Prostate gland (tissue), 2 donors: ENCODE data around the gene ODF4. TPM values are rescaled to one million over a fixed set of nuclear protein-coding genes. Genes with fewer than 3 reads are reported as not detected.

Experiments used
- DNase-seq: peaks from one replicate; pipeline ENCODE4 v3.0.0-alpha.2; 2019; ENCODE audit warnings: low spot score
- H3K27ac ChIP-seq, 2 donors: fragments of 200-600 bp; sonication (generic); 2 replicates each; pipeline ENCODE4 v1.5.1; 2017 to 2019
- H3K27me3 ChIP-seq: fragments of 200-600 bp; sonication (generic); replicated peaks from 2 replicates; pipeline ENCODE4 v1.5.1; 2019; ENCODE audit not compliant: insufficient read depth
- H3K36me3 ChIP-seq, 2 donors: fragments of 200-600 bp; sonication (generic); 1 replicate in 1 of 2; 2 replicates in 1 of 2; pipeline versions ENCODE4 v1.5.1 to v1.8.1; 2017 to 2019
- H3K4me1 ChIP-seq: fragments of 200-600 bp; sonication (generic); replicated peaks from 2 replicates; pipeline ENCODE4 v1.5.1; 2019
- H3K4me3 ChIP-seq, 2 donors: fragments of 200-600 bp; sonication (generic); 2 replicates each; pipeline ENCODE4 v1.5.1; 2017 to 2019
- H3K9me3 ChIP-seq: fragments of 200-600 bp; sonication (generic); 2 replicates; pipeline ENCODE4 v1.5.1; 2017
- CTCF ChIP-seq, 4 experiments: fragments of 200-600 bp in 2 of 4; fragments of 450-650 bp in 2 of 4; sonication (generic) in 2 of 4; IDR thresholded peaks; 1 replicate in 3 of 4; 2 replicates in 1 of 4; pipeline ENCODE4 v1.5.1; 2016 to 2019; ENCODE audit warnings: antibody characterized with exemption in 4 of 4, mild to moderate bottlenecking in 2 of 4, moderate library complexity in 2 of 4
- POLR2A ChIP-seq: fragments of 450-650 bp; IDR thresholded peaks from one replicate; pipeline ENCODE4 v1.6.1; 2016; ENCODE audit warnings: antibody characterized with exemption, mild to moderate bottlenecking
- POLR2AphosphoS5 ChIP-seq: sonication (generic); formaldehyde crosslinking; IDR thresholded peaks from one replicate; pipeline ENCODE4 v1.6.1; 2017; ENCODE audit warnings: antibody characterized with exemption
- WGBS: methylation state at CpG from one replicate; pipeline ENCODE4 v1.1.5; 2018; 5-methylcytosine and 5-hydroxymethylcytosine counted together
- intact Hi-C: fragments of 100-400 bp; cut with DNase I; formaldehyde crosslinking; loops from one replicate; pipeline ENCODE4 v1.14.2; 2022
- total RNA-seq, 2 donors: library from RNA; depleted of rRNA; stranded (reverse); fragments of >200 nt; gene quantifications; one replicate each; pipeline ENCODE4 v1.1.0, GENCODE V29; 2016

The ODF4 gene
- total RNA-seq, 2 donors from 2014 or later, result not detected

- intact Hi-C loops, result no loop called here
- Histone ChIP-seq H3K27me3 (no peaks in the 10 kb centered on the region), H3K27ac (no peak overlapping the region), H3K4me3 (no peak overlapping the region), H3K36me3 (no peaks in the 10 kb centered on the region), H3K4me1 (no peaks in the 10 kb centered on the region), H3K9me3 (no peaks in the 10 kb centered on the region)
- WGBS, result 89% methylated on average over 1 of the region's 1 CpG
- no peak for TF ChIP-seq CTCF (IDR thresholded peaks at IDR 0.05)
- no peak for TF ChIP-seq POLR2A
- no peak for TF ChIP-seq POLR2AphosphoS5
- no peak for DNase-seq
Measured at GRCh38 chr17:8365143-8365542, 25.5 kb downstream of the ODF4 start.

GRCh38 chr17:8366231-8366630 is 26.6 kb downstream of the ODF4 start:
- Histone ChIP-seq H3K4me3 (no peak overlapping the region), H3K27ac (no peak overlapping the region), H3K36me3 (no peaks in the 10 kb centered on the region), H3K9me3 (no peaks in the 10 kb centered on the region), H3K4me1 (no peaks in the 10 kb centered on the region), H3K27me3 (no peaks in the 10 kb centered on the region)
- TF ChIP-seq CTCF (IDR thresholded peaks at IDR 0.05) (no peak), POLR2A (no peak), POLR2AphosphoS5 (no peak)
- DNase-seq, result no peak
- 90% methylated on average over 2 of the region's 2 CpGs for WGBS
- intact Hi-C loops, result no loop called here

GRCh38 chr17:8368193-8368592 is 28.6 kb downstream of the ODF4 start:
- H3K4me3 ChIP-seq, result no peak overlapping the region
- TF ChIP-seq CTCF (IDR thresholded peaks at IDR 0.05) (no peak), POLR2A (no peak), POLR2AphosphoS5 (no peak)
- 86% methylated on average over 3 of the region's 3 CpGs for WGBS
- H3K4me1 ChIP-seq, result no peaks in the 10 kb centered on the region
- H3K36me3 ChIP-seq, result no peaks in the 10 kb centered on the region
- intact Hi-C loops, result no loop called here
- H3K27ac ChIP-seq, result no peak overlapping the region
- no peaks in the 10 kb centered on the region for H3K9me3 ChIP-seq
- no peaks in the 10 kb centered on the region for H3K27me3 ChIP-seq
- no peak for DNase-seq

- no peak overlapping the region for H3K27ac ChIP-seq
- TF ChIP-seq CTCF (IDR thresholded peaks at IDR 0.05), result no peak
- no peak for TF ChIP-seq POLR2AphosphoS5
- TF ChIP-seq POLR2A, result no peak
- H3K4me1 ChIP-seq, result no peaks in the 10 kb centered on the region
- H3K36me3 ChIP-seq, result no peaks in the 10 kb centered on the region
- intact Hi-C loops, result no loop called here
- H3K4me3 ChIP-seq, result no peak overlapping the region
- WGBS, result 92% methylated on average over 8 of the region's 8 CpGs
- no peaks in the 10 kb centered on the region for H3K27me3 ChIP-seq
- DNase-seq, result no peak
- no peaks in the 10 kb centered on the region for H3K9me3 ChIP-seq
Measured at GRCh38 chr17:8369944-8370343, 30.3 kb downstream of the ODF4 start.

- Histone ChIP-seq H3K27me3 (no peaks in the 10 kb centered on the region), H3K27ac (no peak overlapping the region), H3K9me3 (no peaks in the 10 kb centered on the region), H3K4me3 (no peak overlapping the region), H3K4me1 (peaks cover 5% of the 10 kb centered on the region), H3K36me3 (no peaks in the 10 kb centered on the region)
- no peak for TF ChIP-seq CTCF (IDR thresholded peaks at IDR 0.05)
- no peak for TF ChIP-seq POLR2AphosphoS5
- TF ChIP-seq POLR2A, result no peak
- intact Hi-C loops, result no loop called here
- 74% methylated on average over 4 of the region's 4 CpGs for WGBS
- DNase-seq, result no peak
Measured at GRCh38 chr17:8371786-8372185, 32.1 kb downstream of the ODF4 start.
